Cardiac atrium fibroblast (primary cell): Measurements from ENCODE around the gene NR0B2. TPM values are rescaled to one million over a fixed set of nuclear protein-coding genes. Genes with fewer than 3 reads are reported as not detected.

Experiments
- total RNA-seq: library from RNA; depleted of rRNA; stranded (reverse); fragments of >200 nt; gene quantifications from 2 replicates; pipeline ENCODE4 v1.2.3, GENCODE V29; 2015

Gene NR0B2
- total RNA-seq = not detected in 2 replicates

GRCh38 chr1:26913754-26914619 lies at the start of gene NR0B2:
NR0B2 (minus strand) TSS chr1:26913975; CDS start chr1:26913940, 35 bp downstream.

GRCh38 chr1:26959722-26960624 lies 46.2 kb upstream of the NR0B2 start, which contains the start of gene KDF1:
KDF1 (minus strand) TSS chr1:26960468; CDS start chr1:26952380, 8,088 bp downstream.

GRCh38 chr1:26921540-26922430 lies 8.0 kb upstream of the NR0B2 start, which contains the start of gene NUDC:
NUDC (plus strand) TSS chr1:26921743; CDS start chr1:26921849, 106 bp downstream.

GRCh38 chr1:26900001-26900814 lies 13.6 kb downstream of the NR0B2 start, which contains the start of gene GPATCH3:
GPATCH3 (minus strand) TSS chr1:26900467; CDS start chr1:26900442, 25 bp downstream.

GRCh38 chr1:26889551-26890466 lies 24.0 kb downstream of the NR0B2 start, which contains the start of gene GPN2:
GPN2 (minus strand) TSS chr1:26890283; CDS start chr1:26890096, 187 bp downstream.

GRCh38 chr1:26862781-26863684 lies 50.7 kb downstream of the NR0B2 start, which contains the start of gene SFN:
SFN (plus strand) TSS chr1:26863149; CDS start chr1:26863213, 64 bp downstream.

Other genes starting within 250 kb of the NR0B2 start
- 16.2 and 18.1 TPM in 2 replicates for gene ARID1A, start 218.0 kb downstream of the NR0B2 start, total RNA-seq
- gene PIGV, start 126.0 kb downstream of the NR0B2 start, total RNA-seq = 8.7 and 16.2 TPM in 2 replicates
- 7.6 and 13.3 TPM in 2 replicates for gene ZDHHC18, start 87.3 kb downstream of the NR0B2 start, total RNA-seq
- not detected in 2 replicates for gene SFN, start 50.8 kb downstream of the NR0B2 start, total RNA-seq
- gene GPN2, start 23.7 kb downstream of the NR0B2 start, total RNA-seq = 6.7 and 8.3 TPM in 2 replicates
- 3.1 and 6.0 TPM in 2 replicates for gene GPATCH3, start 13.5 kb downstream of the NR0B2 start, total RNA-seq
- gene NUDC, start 7.8 kb upstream of the NR0B2 start, total RNA-seq = 45.5 and 49.8 TPM in 2 replicates
- gene KDF1, start 46.5 kb upstream of the NR0B2 start, total RNA-seq = not detected in 2 replicates
- 52.8 and 116 TPM in 2 replicates for gene TRNP1, start 79.7 kb upstream of the NR0B2 start, total RNA-seq
- gene TENT5B, start 98.9 kb upstream of the NR0B2 start, total RNA-seq = 13.8 and 27.4 TPM in 2 replicates
- 9.2 and 23.0 TPM in 2 replicates for gene SLC9A1, start 241.2 kb upstream of the NR0B2 start, total RNA-seq